GM18498 (cell line): ENCODE results near the gene RNF144B.

Experiments
- ATAC-seq: cut with Tn5 transposase; IDR thresholded peaks from one replicate; pipeline ENCODE4 v1.9.1; 2021; ENCODE audit warnings: mild to moderate bottlenecking, moderate library complexity; ENCODE audit not compliant: unreplicated experiment

Gene RNF144B

DNA sequence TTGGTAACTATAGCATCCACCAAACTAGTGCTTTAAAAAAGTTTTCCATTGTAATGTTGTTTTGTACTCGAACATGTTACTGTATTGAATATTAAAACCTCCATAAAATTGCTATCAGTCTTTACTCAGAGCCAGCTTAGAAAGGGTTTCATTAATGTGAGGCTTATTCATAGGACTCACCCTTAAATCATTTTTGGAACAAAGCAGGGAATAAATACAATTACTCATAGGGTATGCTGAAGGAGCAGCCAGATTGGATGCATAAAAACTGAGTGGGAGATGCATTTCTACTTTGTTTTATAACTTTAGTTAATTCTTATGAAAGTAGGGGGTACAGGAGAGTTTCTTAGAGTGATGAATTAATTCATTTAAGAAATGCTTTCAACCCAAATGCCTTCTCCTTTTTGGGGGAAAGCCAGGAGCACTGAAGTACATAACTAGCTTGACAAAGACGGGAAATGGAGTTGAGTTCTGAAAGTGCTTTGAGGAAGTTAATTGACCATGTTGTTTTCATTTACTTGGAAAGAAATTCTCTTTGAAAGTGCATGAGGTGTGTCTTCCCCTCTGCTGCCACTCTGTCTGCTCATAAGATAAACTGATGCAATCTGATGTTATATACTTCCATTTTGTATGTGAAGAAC is 90.3 kb downstream of the RNF144B start:
- no peak for ATAC-seq

- ATAC-seq = no peak
Observed at GRCh38 chr6:18478610-18479009, 91.5 kb downstream of the RNF144B start.

DNA sequence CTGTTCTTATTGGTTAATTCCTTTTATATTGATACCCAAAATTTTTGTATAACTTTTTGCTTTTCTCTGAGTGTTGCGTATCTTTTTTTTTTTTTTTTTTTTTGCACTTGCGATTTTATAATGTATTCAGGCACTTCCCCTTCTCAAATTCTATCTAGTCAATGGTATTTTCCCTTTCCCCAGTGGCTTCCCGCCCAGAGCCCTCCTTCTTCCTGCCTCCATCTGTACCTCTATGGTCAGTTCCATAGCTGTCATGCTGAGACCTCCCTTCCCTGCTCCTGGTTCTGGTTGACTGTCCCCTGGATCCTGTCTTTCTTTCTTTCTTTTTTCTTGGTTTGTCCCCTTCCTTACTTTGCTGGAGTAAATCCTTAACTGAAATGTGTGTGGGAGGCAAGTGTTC is 94.7 kb downstream of the RNF144B start:
- ATAC-seq = no peak

DNA sequence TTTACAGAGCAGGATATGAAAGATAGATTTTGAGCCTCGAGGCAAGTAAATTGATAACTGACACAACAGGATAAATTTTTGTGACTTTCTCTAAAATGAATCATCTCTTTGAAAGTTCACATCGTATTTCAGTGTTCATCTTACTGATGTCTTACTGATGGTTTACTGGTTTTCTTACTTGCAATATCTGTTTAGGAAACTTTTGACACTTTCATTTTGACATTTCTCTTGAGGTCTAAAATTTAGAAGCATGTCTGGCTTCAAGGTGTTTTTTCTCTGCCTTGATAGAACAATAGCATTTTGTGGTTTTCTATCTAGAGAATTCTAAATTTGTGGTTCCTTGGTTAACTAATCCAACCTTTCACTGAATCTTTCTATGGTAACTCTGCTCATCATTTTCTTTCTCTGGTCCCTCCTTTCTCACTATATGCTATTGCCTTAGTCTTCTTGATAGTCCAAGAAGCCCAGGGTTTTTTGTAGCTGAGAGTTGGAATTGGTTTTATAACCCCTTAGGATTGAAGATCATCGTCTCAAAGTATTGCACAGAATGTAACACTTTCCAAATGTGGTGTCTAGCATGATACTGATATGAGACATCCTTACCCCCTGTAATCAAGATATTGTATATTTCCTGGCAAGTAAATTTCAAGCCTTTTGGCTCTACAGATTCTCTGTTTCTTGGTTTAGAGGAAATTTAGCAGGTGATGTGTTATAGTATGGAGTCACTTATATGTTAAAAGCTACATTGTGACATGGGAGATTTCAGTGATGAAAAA is 98.7 kb downstream of the RNF144B start:
- ATAC-seq = no peak

DNA sequence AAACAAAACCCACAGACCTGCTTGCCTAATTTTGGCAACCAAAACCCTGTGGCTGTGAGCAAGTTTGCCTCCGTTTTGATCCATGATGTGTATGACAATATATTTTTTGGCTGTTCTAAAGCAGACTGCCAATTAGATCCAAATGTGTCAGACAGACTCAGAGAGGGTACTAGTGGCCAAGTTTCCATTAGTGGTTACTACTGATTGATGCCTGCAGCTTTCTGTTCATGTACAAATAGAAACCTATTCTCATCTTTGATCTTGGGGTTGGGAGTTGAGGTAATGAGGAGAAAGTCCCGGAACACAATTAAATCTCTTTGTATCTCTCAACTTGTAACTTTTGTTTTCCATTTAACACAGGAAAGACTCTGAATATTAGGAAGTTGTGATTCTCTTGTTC is 100.9 kb downstream of the RNF144B start:
- no peak for ATAC-seq

DNA sequence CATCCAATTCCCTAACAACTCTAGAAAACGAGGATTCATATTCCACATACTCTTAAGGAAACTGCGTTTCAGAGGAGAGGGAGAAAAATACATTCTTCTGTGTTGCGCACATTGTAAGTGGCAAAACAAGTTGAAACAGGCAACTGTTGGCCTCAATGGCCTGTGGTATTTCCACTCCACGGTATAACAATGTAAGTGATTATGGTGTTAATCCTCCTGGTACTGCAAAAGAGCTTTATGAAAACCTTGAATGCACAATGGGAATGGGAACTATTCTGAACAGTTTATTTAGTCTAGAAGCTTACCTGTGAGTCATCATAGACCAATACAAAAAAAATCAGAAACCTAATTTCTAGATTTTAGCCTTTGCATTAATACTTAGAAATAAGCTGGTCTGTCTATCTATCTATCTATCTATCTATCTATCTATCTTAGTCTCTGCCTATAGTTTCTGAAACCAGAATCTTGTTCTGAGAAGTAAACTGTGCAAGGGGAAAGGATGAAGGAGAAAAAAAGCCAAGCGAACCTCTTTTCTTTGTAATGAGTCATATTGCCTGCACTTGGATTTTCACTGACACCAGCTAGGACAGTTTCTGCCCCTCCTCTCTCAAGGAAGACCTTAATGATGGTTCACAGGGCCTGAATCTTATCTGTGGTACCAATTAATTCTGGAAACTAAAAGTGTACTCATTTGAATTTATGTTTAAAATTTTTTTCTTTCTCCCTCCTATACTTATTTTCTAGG is 101.5 kb downstream of the RNF144B start:
- ATAC-seq = no peak

DNA sequence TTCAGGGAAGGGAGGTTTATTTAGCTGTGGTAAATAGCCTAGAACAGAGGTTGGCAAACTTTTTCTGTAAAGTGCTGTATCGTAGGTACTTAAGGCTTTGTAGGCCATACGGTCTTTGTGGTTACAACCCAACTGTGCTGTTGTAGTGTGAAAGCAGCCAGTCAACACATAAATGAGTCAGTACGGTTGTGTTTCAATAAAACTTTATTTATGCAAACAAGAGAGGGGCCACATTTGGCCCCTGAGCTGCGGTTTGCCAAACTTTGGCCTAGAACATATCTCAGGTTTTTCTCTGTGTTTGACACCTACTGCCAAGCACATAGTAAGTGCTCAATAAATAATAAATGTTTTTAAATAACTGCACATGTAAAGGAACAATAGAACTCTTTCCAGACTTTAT is 102.2 kb downstream of the RNF144B start:
- no peak for ATAC-seq

- ATAC-seq = no peak
Observed at GRCh38 chr6:18491308-18492045, 104.3 kb downstream of the RNF144B start.

GRCh38 chr6:18492972-18493371 is 105.8 kb downstream of the RNF144B start:
- ATAC-seq = no peak

- ATAC-seq = no peak
Observed at GRCh38 chr6:18493382-18493891, 106.3 kb downstream of the RNF144B start.

- ATAC-seq = no peak
Observed at GRCh38 chr6:18493925-18494324, 106.8 kb downstream of the RNF144B start.

- ATAC-seq = no peak
Observed at GRCh38 chr6:18495236-18495635, 108.1 kb downstream of the RNF144B start.

DNA sequence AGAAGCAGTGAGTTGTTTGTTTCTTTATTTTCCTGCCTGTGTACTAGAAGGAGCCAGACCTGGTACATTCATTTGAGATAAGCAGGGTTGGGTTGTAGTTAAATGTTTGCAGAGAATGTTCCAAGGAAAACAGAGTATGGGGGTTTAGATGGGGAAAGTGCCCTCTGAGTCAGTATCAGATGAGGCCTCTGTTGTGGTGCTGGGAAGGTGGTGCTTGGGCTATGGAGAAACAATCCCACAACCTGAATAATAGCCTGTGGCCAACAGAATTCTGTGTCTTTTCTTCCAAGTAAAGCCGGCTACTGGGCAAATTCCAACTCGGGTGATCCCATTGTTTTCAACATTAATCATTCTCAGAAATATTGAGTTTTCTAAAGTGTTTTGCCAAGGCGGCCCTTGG is 109.3 kb downstream of the RNF144B start:
- ATAC-seq = no peak

GRCh38 chr6:18497006-18497405 is 109.9 kb downstream of the RNF144B start:
- no peak for ATAC-seq

DNA sequence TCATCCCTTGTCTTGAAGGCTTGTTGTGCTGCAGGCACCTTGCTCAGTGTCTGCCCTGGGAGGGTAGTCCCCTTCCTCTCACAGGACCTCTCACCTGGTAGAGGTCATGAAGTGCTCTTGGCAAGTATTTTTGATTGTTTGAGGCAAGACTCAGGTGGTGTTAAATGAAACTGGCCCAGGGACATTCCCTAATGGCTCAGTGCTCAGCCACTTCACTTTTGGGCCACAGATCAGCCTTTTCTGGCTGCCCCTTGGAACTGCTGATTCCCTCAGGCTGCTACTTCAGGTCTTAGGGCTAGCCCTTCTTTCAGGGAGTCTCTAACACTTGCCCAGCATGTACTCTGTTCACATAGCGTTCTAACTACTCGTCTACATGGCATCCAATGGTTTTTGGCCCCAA is 111.3 kb downstream of the RNF144B start:
- no peak for ATAC-seq

DNA sequence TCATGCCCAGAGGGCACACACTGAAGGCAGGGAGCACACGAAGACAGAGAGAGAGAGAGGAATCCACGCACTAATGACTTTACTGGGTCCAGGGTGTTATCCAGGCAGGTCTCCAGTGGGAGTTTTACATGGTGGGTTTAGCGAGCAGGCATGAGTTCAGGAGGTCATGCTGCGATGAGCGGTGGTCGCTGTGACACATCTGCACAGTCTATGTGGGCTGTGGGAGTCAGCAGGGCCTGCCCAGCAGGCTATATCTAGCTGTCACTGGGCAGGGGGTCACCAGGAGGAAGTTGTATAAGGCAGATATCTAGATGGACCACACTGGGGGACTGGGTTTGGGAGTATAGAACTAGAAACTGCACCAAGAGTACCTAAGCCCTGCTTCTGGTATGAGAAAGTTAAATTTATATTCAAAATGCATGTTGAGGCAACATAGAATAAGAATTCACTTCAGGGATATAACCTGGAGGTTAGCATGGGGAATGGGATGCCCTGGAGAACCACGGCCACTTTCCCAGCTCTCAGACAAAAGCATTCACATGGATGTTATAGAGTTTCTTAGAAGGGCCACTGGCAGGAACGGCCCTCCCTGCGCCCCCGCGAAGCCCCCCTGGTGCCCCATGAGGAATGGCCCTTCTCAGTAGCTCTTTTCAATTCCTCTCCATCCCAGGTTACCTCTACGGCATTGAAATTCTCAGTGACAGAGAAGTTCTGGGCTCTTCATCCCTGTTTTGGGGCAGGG is 113.9 kb downstream of the RNF144B start:
- ATAC-seq = no peak

DNA sequence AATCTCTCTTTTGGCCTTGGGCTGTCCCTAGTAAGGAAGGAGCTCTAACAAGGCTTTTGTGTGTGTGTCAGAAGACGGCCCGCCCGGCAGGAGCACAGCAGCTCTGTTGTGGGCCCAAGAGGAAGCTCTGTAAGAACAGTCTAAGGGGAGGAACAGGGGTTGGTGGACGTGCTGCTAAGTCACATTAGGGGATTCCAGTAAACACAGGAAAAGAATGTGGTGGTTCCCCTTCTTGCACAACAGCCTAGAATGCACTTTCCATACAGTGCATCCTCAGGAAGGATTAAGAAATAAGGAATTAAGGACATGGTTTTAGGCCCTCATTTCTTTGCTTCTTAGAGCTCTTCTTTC is 114.5 kb downstream of the RNF144B start:
- no peak for ATAC-seq

DNA sequence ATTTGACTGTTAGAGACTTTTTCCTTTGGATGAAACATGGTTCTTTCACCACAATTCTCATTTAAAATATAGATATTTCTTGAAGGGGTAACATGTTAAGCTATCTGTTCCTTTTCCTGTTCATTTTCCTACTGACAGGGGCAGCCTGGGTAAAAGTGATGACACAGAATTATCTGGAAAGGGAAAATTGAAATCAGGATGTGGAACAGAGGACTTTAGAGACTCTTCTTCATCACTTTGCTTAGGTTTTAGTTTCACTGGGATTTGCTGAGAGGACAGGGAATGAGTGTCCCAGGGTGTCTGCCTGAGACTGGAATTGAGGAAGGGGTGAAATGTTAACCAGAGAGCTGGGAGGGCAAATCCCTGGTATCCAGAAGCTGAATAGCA is 116.0 kb downstream of the RNF144B start:
- ATAC-seq = no peak

DNA sequence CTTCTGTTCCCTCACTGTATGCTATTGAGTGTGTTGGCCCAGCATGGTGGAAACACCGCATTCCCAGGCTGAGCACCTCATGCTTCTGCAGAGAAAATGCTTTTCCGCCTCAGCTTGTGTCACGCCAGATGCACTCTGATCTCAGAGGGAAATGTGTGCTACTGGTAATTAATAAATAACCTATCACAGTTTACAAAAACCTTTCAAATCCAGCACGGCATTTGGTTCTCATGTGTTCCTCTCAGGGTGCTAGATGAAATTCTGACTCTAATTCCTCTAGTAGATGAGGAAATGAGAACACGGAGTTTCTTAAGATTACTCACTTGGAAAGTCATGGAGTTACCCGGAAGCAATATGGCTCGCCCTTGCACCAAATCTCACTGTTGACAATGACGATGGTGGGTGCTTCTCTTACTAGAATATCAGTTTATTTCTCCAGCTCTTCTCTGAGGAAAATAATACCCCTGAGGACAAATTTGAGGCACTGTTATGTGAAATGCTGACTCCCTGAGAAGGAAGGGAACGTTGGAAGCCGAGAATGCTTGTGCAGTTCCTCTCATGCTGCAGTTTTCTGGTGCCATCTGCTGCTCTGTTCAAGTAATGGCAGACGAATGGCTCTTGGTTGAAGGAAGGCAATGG is 116.6 kb downstream of the RNF144B start:
- ATAC-seq = peak; percentile 80

DNA sequence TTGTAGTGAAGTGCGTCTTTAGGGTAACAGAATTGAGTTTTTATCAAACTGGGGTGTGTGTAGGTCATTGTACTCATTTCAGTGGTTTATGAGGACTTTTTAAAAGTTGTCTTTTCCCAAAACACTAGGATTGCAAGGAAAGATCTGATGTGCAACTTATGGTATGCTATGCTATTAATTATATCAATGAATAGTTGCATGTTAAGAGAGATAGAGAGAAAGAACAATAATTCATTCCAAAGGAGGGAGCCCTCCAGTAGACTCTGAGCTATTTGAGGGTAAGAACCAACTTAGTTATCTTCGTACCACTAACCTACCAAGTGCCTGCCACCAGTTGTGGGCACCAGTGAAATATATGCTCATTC is 117.1 kb downstream of the RNF144B start:
- no peak for ATAC-seq
